CD14-positive monocyte (primary cell): ENCODE measurements around the gene PPA1. TPM values are rescaled to one million over a fixed set of nuclear protein-coding genes. Genes with fewer than 3 reads are reported as not detected.
A peak's percentile ranks its signal among the peaks of the same experiment; 100 is the strongest.

Experiments
- DNase-seq, 3 donors: peaks; one replicate each; pipeline ENCODE4 v3.0.0-alpha.2; 2011 to 2022
- H2AFZ ChIP-seq: 2 replicates; pipeline ENCODE4 v1.6.0; 2012; ENCODE audit warnings: mild to moderate bottlenecking, low read depth, low read length, inconsistent platforms; ENCODE audit not compliant: insufficient read depth, poor library complexity, severe bottlenecking
- H3K27ac ChIP-seq, 2 donors: 1 replicate in 1 of 2; 2 replicates in 1 of 2; pipeline ENCODE4 v1.5.1; 2012 to 2013; ENCODE audit warnings: low read length in 2 of 2, control low read depth in 1 of 2, inconsistent platforms in 1 of 2, low read depth in 1 of 2, mild to moderate bottlenecking in 1 of 2
- H3K27me3 ChIP-seq, 2 donors: one replicate each; pipeline versions ENCODE4 v1.6.0 to v1.6.1; 2011 to 2013; ENCODE audit warnings: low read length in 2 of 2; ENCODE audit not compliant: control insufficient read depth in 2 of 2, insufficient read depth in 2 of 2
- H3K36me3 ChIP-seq, 2 donors: replicated peaks in 1 of 2; 1 replicate in 1 of 2; 2 replicates in 1 of 2; pipeline versions ENCODE4 v1.5.1 to v1.6.1; 2012 to 2013; ENCODE audit warnings: low read length in 2 of 2, control low read depth in 1 of 2, inconsistent platforms in 1 of 2, mild to moderate bottlenecking in 1 of 2; ENCODE audit not compliant: insufficient read depth in 2 of 2, control insufficient read depth in 1 of 2
- H3K4me1 ChIP-seq, 2 donors: 1 replicate in 1 of 2; 2 replicates in 1 of 2; pipeline versions ENCODE4 v1.5.1 to v1.6.1; 2012 to 2013; ENCODE audit warnings: low read length in 2 of 2, control low read depth in 1 of 2, inconsistent platforms in 1 of 2, mild to moderate bottlenecking in 1 of 2, moderate library complexity in 1 of 2; ENCODE audit not compliant: insufficient read depth in 2 of 2, control insufficient read depth in 1 of 2
- H3K4me2 ChIP-seq: replicated peaks from 2 replicates; pipeline ENCODE3; 2012; ENCODE audit warnings: low read length, moderate library complexity, mild to moderate bottlenecking; ENCODE audit not compliant: poor library complexity, severe bottlenecking; ENCODE audit errors: extremely low read depth
- H3K4me3 ChIP-seq, 3 experiments: fragments of 200-600 bp in 1 of 3; sonication (generic) in 1 of 3; replicated peaks in 1 of 3; 1 replicate in 2 of 3; 2 replicates in 1 of 3; pipeline ENCODE4 v1.5.1; 2011 to 2013; ENCODE audit warnings: low read length in 3 of 3, mild to moderate bottlenecking in 3 of 3, control low read depth in 2 of 3, low read depth in 2 of 3, inconsistent platforms in 1 of 3, moderate library complexity in 1 of 3
- H3K79me2 ChIP-seq: 2 replicates; pipeline ENCODE4 v1.6.0; 2012; ENCODE audit warnings: mild to moderate bottlenecking, control low read depth, inconsistent platforms, low read length, moderate library complexity; ENCODE audit not compliant: insufficient read depth
- H3K9ac ChIP-seq: 2 replicates; pipeline ENCODE4 v1.6.0; 2017; ENCODE audit warnings: low read length, mild to moderate bottlenecking; ENCODE audit not compliant: insufficient read depth, poor library complexity, severe bottlenecking
- H3K9me3 ChIP-seq, 2 donors: replicated peaks in 1 of 2; 1 replicate in 1 of 2; 2 replicates in 1 of 2; pipeline versions ENCODE4 v1.5.1 to v1.6.1; 2012 to 2013; ENCODE audit warnings: low read length in 2 of 2, control low read depth in 1 of 2; ENCODE audit not compliant: control insufficient read depth in 1 of 2, insufficient read depth in 1 of 2
- H4K20me1 ChIP-seq: 2 replicates; pipeline ENCODE4 v1.6.0; 2012; ENCODE audit warnings: mild to moderate bottlenecking, low read length, control low read depth, moderate library complexity; ENCODE audit not compliant: insufficient read depth
- H3K27ac Mint-ChIP-seq, 7 donors: one replicate each; pipeline ENCODE4 v1.8.0; 2020; ENCODE audit warnings: mild to moderate bottlenecking in 7 of 7, mixed read lengths in 7 of 7, moderate library complexity in 6 of 7, inconsistent platforms in 2 of 7
- H3K27me3 Mint-ChIP-seq, 3 donors: one replicate each; pipeline ENCODE4 v1.8.0; 2021 to 2022; ENCODE audit warnings: low read depth in 3 of 3, mild to moderate bottlenecking in 3 of 3, mixed read lengths in 3 of 3, moderate library complexity in 3 of 3, inconsistent platforms in 1 of 3
- H3K36me3 Mint-ChIP-seq, 2 donors: one replicate each; pipeline ENCODE4 v1.8.0; 2020; ENCODE audit warnings: mixed read lengths in 2 of 2, inconsistent platforms in 1 of 2, mild to moderate bottlenecking in 1 of 2
- H3K4me1 Mint-ChIP-seq: one replicate; pipeline ENCODE4 v1.8.0; 2020; ENCODE audit warnings: mild to moderate bottlenecking, mixed read lengths
- H3K4me3 Mint-ChIP-seq, 2 donors: one replicate each; pipeline ENCODE4 v1.8.0; 2020; ENCODE audit warnings: mild to moderate bottlenecking in 2 of 2, mixed read lengths in 2 of 2, moderate library complexity in 1 of 2
- H3K9me3 Mint-ChIP-seq, 7 donors: one replicate each; pipeline ENCODE4 v1.8.0; 2020 to 2022; ENCODE audit warnings: mixed read lengths in 7 of 7, mild to moderate bottlenecking in 6 of 7, moderate library complexity in 6 of 7, inconsistent platforms in 2 of 7
- WGBS: methylation state at CpG from one replicate; pipeline ENCODE4 v1.1.5; 2013; ENCODE audit warnings: missing lambda C conversion rate; ENCODE audit not compliant: insufficient coverage; 5-methylcytosine and 5-hydroxymethylcytosine counted together
- intact Hi-C, 2 donors: fragments of 100-400 bp; cut with micrococcal nuclease; formaldehyde crosslinking; loops; one replicate each; pipeline versions ENCODE4 v1.15.0 to v1.15.1; 2023
- polyA plus RNA-seq, 3 donors: library from polyadenylated mRNA; depleted of rRNA in 1 of 3; unstranded in 2 of 3; stranded (reverse) in 1 of 3; fragments of 300-500 nt in 2 of 3; fragments of >200 nt in 1 of 3; fragmentation: Illumina TruSeq in 2 of 3; gene quantifications; 1 replicate in 2 of 3; 2 replicates in 1 of 3; pipeline ENCODE4 v1.2.3, GENCODE V29; 2012 to 2021
- TF ChIP-seq, protein P1 (sequence below): fragments of 200-600 bp; IDR thresholded peaks from one replicate; pipeline ENCODE4 v1.8.0; 2022; ENCODE audit warnings: antibody characterized with exemption, mild to moderate bottlenecking

PPA1 gene
- polyA plus RNA-seq, 3 donors: 30.9 to 125 (median 112) TPM

DNA sequence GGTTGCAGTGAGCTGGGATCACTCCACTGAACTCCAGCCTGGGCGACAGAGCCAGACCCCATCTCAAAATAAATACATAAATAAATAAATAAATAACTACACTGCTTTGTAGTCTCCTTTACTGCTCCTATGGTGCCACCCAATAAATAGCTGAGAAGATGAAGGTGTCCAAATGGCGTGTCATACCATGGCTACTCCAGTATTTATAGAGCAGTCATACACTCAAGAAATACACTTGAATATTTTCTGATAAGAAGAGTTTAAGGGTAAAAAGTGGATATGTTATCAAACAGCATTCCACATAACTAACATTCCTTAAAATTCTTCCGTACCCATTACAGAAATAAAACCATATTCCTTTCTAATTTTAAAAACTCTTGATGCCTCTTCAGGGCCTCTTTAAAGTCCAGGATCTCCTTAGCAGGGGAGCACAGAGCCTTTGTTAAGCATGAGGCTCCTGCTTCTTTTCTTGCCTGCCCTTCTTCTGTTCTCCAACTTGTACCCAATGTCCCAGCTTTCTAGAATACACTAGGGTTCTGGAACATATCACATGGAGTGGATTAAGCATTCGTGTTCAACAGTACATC is 55.0 kb downstream of the PPA1 start:
- DNase-seq: no peak
- TF ChIP-seq, protein P1, sequence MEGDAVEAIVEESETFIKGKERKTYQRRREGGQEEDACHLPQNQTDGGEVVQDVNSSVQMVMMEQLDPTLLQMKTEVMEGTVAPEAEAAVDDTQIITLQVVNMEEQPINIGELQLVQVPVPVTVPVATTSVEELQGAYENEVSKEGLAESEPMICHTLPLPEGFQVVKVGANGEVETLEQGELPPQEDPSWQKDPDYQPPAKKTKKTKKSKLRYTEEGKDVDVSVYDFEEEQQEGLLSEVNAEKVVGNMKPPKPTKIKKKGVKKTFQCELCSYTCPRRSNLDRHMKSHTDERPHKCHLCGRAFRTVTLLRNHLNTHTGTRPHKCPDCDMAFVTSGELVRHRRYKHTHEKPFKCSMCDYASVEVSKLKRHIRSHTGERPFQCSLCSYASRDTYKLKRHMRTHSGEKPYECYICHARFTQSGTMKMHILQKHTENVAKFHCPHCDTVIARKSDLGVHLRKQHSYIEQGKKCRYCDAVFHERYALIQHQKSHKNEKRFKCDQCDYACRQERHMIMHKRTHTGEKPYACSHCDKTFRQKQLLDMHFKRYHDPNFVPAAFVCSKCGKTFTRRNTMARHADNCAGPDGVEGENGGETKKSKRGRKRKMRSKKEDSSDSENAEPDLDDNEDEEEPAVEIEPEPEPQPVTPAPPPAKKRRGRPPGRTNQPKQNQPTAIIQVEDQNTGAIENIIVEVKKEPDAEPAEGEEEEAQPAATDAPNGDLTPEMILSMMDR: no peak
- Mint-ChIP-seq H3K27ac (no peak overlapping the region), H3K4me1 (peaks cover 19% of the 10 kb centered on the region), H3K9me3 (peaks cover 3 to 6% (median 4%) of the 10 kb centered on the region in 7 donors), H3K36me3 (no peaks in the 10 kb centered on the region), H3K27me3 (peaks cover 2 to 8% (median 4%) of the 10 kb centered on the region in 3 donors), H3K4me3 (no peak overlapping the region)
- no peak overlapping the region for H3K4me2 ChIP-seq
- no peaks in the 10 kb centered on the region for H3K79me2 ChIP-seq
- no peaks in the 10 kb centered on the region for H3K36me3 ChIP-seq
- no peaks in the 10 kb centered on the region for H3K27me3 ChIP-seq
- no peak overlapping the region for H3K27ac ChIP-seq
- no peak overlapping the region for H3K4me3 ChIP-seq
- H3K4me1 ChIP-seq: peaks cover 27 to 28% of the 10 kb centered on the region in 2 donors
- no peak overlapping the region for H3K9ac ChIP-seq
- WGBS: no CpG with 5 or more reads among the region's 4 CpGs
- H3K9me3 ChIP-seq: no peaks in the 10 kb centered on the region
- intact Hi-C loops: no loop called here
- no peaks in the 10 kb centered on the region for H4K20me1 ChIP-seq
- H2AFZ ChIP-seq: no peak overlapping the region

DNA sequence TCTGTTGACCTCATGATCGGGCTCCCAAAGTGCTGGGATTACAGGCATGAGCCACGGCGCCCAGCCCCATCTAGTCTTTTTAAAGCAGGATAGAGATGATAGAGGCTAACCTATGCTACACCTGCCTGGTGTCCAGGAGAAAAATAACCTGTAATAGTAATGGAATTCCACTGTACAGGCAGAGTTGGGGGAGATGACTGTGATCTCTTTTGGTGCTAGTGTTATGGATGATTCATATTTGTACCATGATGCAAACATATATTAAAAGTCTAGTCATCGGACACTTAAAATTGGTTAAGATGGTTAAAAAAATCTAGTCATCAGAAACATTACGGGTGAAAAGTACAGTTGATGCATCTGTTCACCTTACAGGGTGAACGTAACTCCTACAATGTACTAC is 56.8 kb downstream of the PPA1 start:
- peak overlapping the region in 1 of 7 donors; percentile 13 for H3K27ac Mint-ChIP-seq

More for the DNA sequence above, 56.8 kb downstream of the PPA1 start:
- no peaks in the 10 kb centered on the region for H3K36me3 Mint-ChIP-seq
- no peak overlapping the region for H3K4me3 ChIP-seq
- peaks cover 19% of the 10 kb centered on the region for H3K4me1 Mint-ChIP-seq
- H3K4me3 Mint-ChIP-seq: no peak overlapping the region
- no peaks in the 10 kb centered on the region for H3K36me3 ChIP-seq
- H3K27ac ChIP-seq: no peak overlapping the region
- H3K27me3 ChIP-seq: no peaks in the 10 kb centered on the region
- no peaks in the 10 kb centered on the region for H4K20me1 ChIP-seq
- no peak overlapping the region for H3K4me2 ChIP-seq
- H3K9ac ChIP-seq: no peak overlapping the region
- H2AFZ ChIP-seq: no peak overlapping the region
- DNase-seq: no peak
- H3K27me3 Mint-ChIP-seq: peaks cover 0 to 6% (median 2%) of the 10 kb centered on the region in 3 donors
- TF ChIP-seq, protein P1: no peak
- peaks cover 2 to 6% (median 4%) of the 10 kb centered on the region in 7 donors for H3K9me3 Mint-ChIP-seq
- no peaks in the 10 kb centered on the region for H3K9me3 ChIP-seq
- H3K4me1 ChIP-seq: peaks cover 27 to 28% of the 10 kb centered on the region in 2 donors
- intact Hi-C loops: no loop called here
- no CpG with 5 or more reads among the region's 6 CpGs for WGBS
- no peaks in the 10 kb centered on the region for H3K79me2 ChIP-seq
